NB4 (cell line): ENCODE measurements around the gene COPA.

Experiments
- DNase-seq: peaks from one replicate; pipeline ENCODE4 v3.0.0; 2010; ENCODE audit warnings: low read depth
- H3K4me3 ChIP-seq: one replicate; pipeline ENCODE4 v1.5.1; 2011; ENCODE audit warnings: mild to moderate bottlenecking, low read depth, low read length, moderate library complexity
- MAX ChIP-seq: IDR thresholded peaks from 2 replicates; pipeline ENCODE4 v1.6.1; 2011; ENCODE audit warnings: low read depth, low read length
- MYC ChIP-seq: IDR thresholded peaks from 2 replicates; pipeline ENCODE4 v1.6.1; 2011; ENCODE audit warnings: low read depth, low read length
- POLR2A ChIP-seq: IDR thresholded peaks from 2 replicates; pipeline ENCODE4 v1.6.1; 2011; ENCODE audit warnings: mild to moderate bottlenecking; ENCODE audit not compliant: insufficient read length; ENCODE audit errors: extremely low read depth
- TF ChIP-seq, protein P1 (sequence below): IDR thresholded peaks from one replicate; pipeline ENCODE4 v1.5.1; 2012; ENCODE audit warnings: low read depth, low read length

COPA gene

GRCh38 chr1:160284220-160284781 lies 58.7 kb downstream of the COPA start:
- TF ChIP-seq MAX (no peak), POLR2A (no peak), MYC (no peak)
- TF ChIP-seq, protein P1, sequence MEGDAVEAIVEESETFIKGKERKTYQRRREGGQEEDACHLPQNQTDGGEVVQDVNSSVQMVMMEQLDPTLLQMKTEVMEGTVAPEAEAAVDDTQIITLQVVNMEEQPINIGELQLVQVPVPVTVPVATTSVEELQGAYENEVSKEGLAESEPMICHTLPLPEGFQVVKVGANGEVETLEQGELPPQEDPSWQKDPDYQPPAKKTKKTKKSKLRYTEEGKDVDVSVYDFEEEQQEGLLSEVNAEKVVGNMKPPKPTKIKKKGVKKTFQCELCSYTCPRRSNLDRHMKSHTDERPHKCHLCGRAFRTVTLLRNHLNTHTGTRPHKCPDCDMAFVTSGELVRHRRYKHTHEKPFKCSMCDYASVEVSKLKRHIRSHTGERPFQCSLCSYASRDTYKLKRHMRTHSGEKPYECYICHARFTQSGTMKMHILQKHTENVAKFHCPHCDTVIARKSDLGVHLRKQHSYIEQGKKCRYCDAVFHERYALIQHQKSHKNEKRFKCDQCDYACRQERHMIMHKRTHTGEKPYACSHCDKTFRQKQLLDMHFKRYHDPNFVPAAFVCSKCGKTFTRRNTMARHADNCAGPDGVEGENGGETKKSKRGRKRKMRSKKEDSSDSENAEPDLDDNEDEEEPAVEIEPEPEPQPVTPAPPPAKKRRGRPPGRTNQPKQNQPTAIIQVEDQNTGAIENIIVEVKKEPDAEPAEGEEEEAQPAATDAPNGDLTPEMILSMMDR = no peak
- peak; percentile 74 for DNase-seq
- peak overlapping the region; percentile 92 for H3K4me3 ChIP-seq

GRCh38 chr1:160282807-160283206 lies 60.2 kb downstream of the COPA start:
- TF ChIP-seq POLR2A = no peak
- TF ChIP-seq MAX = no peak
- no peak for TF ChIP-seq MYC
- TF ChIP-seq, protein P1 = no peak
- H3K4me3 ChIP-seq = no peak overlapping the region
- no peak for DNase-seq

DNA sequence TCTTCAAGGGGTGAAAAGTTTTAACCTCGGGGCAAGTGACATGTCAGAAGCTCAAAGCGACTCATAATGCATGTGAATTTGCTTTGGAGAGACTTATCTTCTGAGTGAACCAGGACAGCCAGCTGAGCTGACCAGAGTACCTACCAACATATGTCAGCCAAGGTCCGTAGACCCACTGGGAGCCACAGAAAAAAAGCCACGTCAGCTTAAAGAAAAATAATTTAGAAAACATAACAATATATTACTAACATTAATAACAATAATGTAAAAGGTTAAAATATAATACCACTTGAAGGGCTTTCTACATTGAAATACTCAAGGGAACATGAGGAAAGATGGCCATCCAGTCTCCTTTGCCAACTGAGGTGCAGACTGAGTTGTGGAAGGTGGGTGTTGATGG lies 65.1 kb downstream of the COPA start:
- no peak for DNase-seq
- TF ChIP-seq MAX (no peak), MYC (no peak), POLR2A (no peak)
- TF ChIP-seq, protein P1 = no peak
- H3K4me3 ChIP-seq = no peak overlapping the region

DNA sequence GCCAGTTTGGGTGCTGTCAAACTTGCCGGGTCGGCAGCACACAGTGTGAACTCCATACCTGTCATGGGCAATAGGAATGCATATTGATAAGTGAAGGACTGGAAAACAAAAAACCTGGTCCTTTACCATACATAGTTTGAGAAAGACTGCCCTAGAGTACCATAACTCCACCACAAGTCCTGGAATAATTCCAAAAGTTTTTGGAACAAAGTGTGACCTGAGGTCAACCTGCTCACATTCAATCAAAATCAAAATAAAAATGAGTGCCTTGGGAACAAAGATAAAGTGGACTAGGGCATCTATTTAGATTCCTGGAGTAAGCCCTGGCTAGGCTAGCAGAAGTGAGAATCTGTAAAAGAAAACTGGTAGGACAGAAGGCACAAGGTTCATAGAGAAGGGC lies 65.7 kb downstream of the COPA start:
- H3K4me3 ChIP-seq = no peak overlapping the region
- DNase-seq = no peak
- TF ChIP-seq POLR2A (no peak), MYC (no peak)

DNA sequence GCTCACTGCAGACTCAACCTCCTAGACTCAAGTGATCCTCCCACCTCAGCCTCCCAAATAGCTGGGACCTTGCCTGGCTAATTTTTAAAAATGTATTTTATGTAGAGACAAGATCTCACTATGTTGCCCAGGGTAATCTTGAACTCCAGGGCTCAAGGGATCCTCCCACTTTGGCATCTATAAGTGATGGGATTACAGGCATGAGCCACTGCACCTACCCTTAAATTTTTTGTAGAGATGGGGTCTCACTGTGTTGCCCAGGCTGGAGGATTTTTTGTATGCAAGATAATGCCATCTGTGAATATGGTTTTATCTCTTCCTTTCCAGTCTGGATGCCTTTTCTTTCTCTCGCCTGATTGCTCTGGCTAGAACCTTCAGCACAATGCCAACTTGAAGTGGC lies 72.0 kb downstream of the COPA start:
- H3K4me3 ChIP-seq = no peak overlapping the region
- TF ChIP-seq POLR2A (no peak), MYC (no peak), MAX (no peak)
- TF ChIP-seq, protein P1 = no peak
- DNase-seq = no peak

DNA sequence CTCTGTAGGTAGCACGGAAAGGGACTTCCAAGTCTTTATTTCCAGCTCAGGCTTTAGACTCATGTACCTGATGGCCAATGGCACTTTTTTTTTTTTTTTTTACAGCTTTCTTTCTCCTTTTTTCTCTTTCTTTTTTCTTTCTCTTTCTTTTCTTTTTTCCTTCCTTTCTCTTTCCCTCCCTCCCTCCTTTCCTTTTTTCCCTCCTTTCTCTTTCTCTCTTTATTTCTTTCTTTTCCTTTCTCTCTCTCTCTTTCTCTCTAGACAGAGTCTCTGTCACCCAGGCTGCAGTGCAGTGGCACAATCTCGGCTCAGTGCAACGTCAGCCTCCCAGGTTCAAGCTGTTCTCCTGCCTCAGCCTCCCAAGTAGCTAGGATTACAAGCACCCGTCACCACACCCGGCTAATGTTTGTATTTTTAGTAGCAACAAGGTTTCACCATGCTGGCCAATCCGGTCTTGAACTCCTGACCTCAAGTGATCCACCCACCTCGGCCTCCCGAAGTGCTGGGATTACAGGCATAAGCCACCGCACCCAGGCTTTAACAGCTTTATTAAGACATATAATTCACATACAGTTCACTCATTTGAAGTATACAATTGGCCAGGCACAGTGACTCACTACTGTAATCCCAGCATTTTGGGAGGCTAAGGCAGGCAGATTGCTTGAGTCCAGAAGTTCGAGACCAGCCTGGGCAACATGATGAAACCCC lies 75.6 kb downstream of the COPA start:
- no peak for DNase-seq
- TF ChIP-seq POLR2A = no peak
- no peak for TF ChIP-seq MAX
- TF ChIP-seq, protein P1 = no peak
- TF ChIP-seq MYC = no peak
- no peak overlapping the region for H3K4me3 ChIP-seq
